HCT116 (cell line): Measurements from ENCODE around the gene LHX5.

ENCODE experiments used
- CEBPB ChIP-seq: IDR thresholded peaks from 2 replicates; pipeline ENCODE4 v1.6.1; 2012; ENCODE audit warnings: low read depth
- CTCF ChIP-seq, 3 experiments: fragments of 200-600 bp in 1 of 3; sonication (generic) in 1 of 3; IDR thresholded peaks in 2 of 3; conservative IDR thresholded peaks in 1 of 3; 2 replicates each; pipeline ENCODE4 v1.5.1; 2012 to 2017; ENCODE audit warnings: low read depth in 2 of 3, low read length in 2 of 3, antibody characterized with exemption in 1 of 3, borderline replicate concordance in 1 of 3, control low read depth in 1 of 3, mild to moderate bottlenecking in 1 of 3, mixed read lengths in 1 of 3, mixed run types in 1 of 3, moderate library complexity in 1 of 3; ENCODE audit not compliant: insufficient read depth in 1 of 3
- EGR1 ChIP-seq: IDR thresholded peaks from 2 replicates; pipeline ENCODE4 v1.6.1; 2012; ENCODE audit warnings: low read depth
- EZH2 ChIP-seq: fragments of 200-600 bp; sonication (generic); IDR thresholded peaks from 2 replicates; pipeline ENCODE4 v1.6.1; 2017; ENCODE audit warnings: antibody characterized with exemption, mixed run types
- EZH2phosphoT487 ChIP-seq: fragments of 200-600 bp; IDR thresholded peaks from 2 replicates; pipeline ENCODE4 v1.6.1; 2018; ENCODE audit warnings: antibody characterized with exemption, borderline replicate concordance
- POLR2A ChIP-seq: IDR thresholded peaks from 2 replicates; pipeline ENCODE4 v1.7.0; 2011; ENCODE audit warnings: borderline replicate concordance; ENCODE audit not compliant: insufficient read depth, insufficient read length; ENCODE audit errors: extremely low read depth
- POLR2AphosphoS5 ChIP-seq: IDR thresholded peaks from 2 replicates; pipeline ENCODE4 v1.6.1; 2011; ENCODE audit warnings: mild to moderate bottlenecking, low read depth, low read length, moderate library complexity
- RAD21 ChIP-seq: IDR thresholded peaks from 2 replicates; pipeline ENCODE4 v1.6.1; 2012; ENCODE audit warnings: low read depth, mild to moderate bottlenecking
- SP1 ChIP-seq: IDR thresholded peaks from 2 replicates; pipeline ENCODE4 v1.6.1; 2012; ENCODE audit warnings: low read depth
- TCF7L2 ChIP-seq: IDR thresholded peaks from 2 replicates; pipeline ENCODE4 v1.7.0; 2011; ENCODE audit warnings: borderline replicate concordance, inconsistent platforms; ENCODE audit not compliant: insufficient read depth, insufficient read length; ENCODE audit errors: extremely low read depth
- ZFX ChIP-seq: fragments of 450-650 bp; IDR thresholded peaks from 2 replicates; pipeline ENCODE4 v1.6.1; 2017
- TF ChIP-seq, protein P1 (sequence below): IDR thresholded peaks from 2 replicates; pipeline ENCODE4 v1.6.1; 2012
- TF ChIP-seq, protein P2 (sequence below): IDR thresholded peaks from 2 replicates; pipeline ENCODE4 v1.6.1; 2012; ENCODE audit warnings: low read depth

GRCh38 chr12:113413488-113413939, 58.2 kb downstream of the LHX5 start:
- TF ChIP-seq POLR2A = no peak
- TF ChIP-seq EZH2phosphoT487 = no peak
- TF ChIP-seq, protein P1, sequence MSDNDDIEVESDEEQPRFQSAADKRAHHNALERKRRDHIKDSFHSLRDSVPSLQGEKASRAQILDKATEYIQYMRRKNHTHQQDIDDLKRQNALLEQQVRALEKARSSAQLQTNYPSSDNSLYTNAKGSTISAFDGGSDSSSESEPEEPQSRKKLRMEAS = no peak
- no peak for TF ChIP-seq EGR1
- TF ChIP-seq ZFX = no peak
- no peak for TF ChIP-seq CTCF (IDR thresholded peaks at IDR 0.05 in 2 of 3, conservative IDR thresholded peaks at IDR 0.05 in 1 of 3; ENCODE audit: borderline replicate concordance in 1 of 3, insufficient read depth in 1 of 3, low read depth in 2 of 3, low read length in 2 of 3)
- TF ChIP-seq CEBPB = no peak
- no peak for TF ChIP-seq POLR2AphosphoS5
- no peak for TF ChIP-seq EZH2
- no peak for TF ChIP-seq TCF7L2
- TF ChIP-seq, protein P2, sequence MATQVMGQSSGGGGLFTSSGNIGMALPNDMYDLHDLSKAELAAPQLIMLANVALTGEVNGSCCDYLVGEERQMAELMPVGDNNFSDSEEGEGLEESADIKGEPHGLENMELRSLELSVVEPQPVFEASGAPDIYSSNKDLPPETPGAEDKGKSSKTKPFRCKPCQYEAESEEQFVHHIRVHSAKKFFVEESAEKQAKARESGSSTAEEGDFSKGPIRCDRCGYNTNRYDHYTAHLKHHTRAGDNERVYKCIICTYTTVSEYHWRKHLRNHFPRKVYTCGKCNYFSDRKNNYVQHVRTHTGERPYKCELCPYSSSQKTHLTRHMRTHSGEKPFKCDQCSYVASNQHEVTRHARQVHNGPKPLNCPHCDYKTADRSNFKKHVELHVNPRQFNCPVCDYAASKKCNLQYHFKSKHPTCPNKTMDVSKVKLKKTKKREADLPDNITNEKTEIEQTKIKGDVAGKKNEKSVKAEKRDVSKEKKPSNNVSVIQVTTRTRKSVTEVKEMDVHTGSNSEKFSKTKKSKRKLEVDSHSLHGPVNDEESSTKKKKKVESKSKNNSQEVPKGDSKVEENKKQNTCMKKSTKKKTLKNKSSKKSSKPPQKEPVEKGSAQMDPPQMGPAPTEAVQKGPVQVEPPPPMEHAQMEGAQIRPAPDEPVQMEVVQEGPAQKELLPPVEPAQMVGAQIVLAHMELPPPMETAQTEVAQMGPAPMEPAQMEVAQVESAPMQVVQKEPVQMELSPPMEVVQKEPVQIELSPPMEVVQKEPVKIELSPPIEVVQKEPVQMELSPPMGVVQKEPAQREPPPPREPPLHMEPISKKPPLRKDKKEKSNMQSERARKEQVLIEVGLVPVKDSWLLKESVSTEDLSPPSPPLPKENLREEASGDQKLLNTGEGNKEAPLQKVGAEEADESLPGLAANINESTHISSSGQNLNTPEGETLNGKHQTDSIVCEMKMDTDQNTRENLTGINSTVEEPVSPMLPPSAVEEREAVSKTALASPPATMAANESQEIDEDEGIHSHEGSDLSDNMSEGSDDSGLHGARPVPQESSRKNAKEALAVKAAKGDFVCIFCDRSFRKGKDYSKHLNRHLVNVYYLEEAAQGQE = no peak
- no peak for TF ChIP-seq RAD21
- TF ChIP-seq SP1 = no peak
